H1 (cell line): ENCODE measurements around the gene NOL8. TPM values are rescaled to one million over a fixed set of nuclear protein-coding genes. Genes with fewer than 3 reads are reported as not detected.

Experiments
- CTCF ChIA-PET: fragments of 300-600 bp; sonication (Branson Sonifier 250); formaldehyde crosslinking; loops from one replicate; lab custom pipeline; 2021; ENCODE audit not compliant: partially characterized antibody; lab: Charles Lee
- POLR2A ChIA-PET: fragments of 300-600 bp; sonication (Branson Sonifier 250); formaldehyde crosslinking; loops from one replicate; lab custom pipeline; 2021; ENCODE audit warnings: inconsistent platforms; ENCODE audit not compliant: partially characterized antibody; lab: Charles Lee
- DNase-seq, 2 experiments: peaks; one replicate each; pipeline versions ENCODE4 v3.0.0 to v3.0.0-alpha.2; 2010 to 2022; ENCODE audit warnings: low spot score in 2 of 2, low read depth in 1 of 2, mixed read lengths in 1 of 2
- FAIRE-seq: peaks from 2 replicates; lab custom pipeline; 2011; peaks lifted over from hg19 to GRCh38; lab: Jason Lieb, UNC
- H2AFZ ChIP-seq: 2 replicates; pipeline ENCODE4 v1.8.1; 2012; ENCODE audit warnings: low read length, inconsistent platforms
- H2AK5ac ChIP-seq: 2 replicates; pipeline ENCODE4 v1.6.1; 2013; ENCODE audit warnings: low read depth, low read length
- H2BK120ac ChIP-seq: replicated peaks from 2 replicates; pipeline ENCODE3; 2013; ENCODE audit warnings: low read depth, low read length, inconsistent platforms
- H2BK12ac ChIP-seq: 2 replicates; pipeline ENCODE4 v1.6.1; 2013; ENCODE audit warnings: low read depth, low read length
- H2BK15ac ChIP-seq: 2 replicates; pipeline ENCODE4 v1.6.1; 2013; ENCODE audit warnings: low read length
- H2BK20ac ChIP-seq: 2 replicates; pipeline ENCODE4 v1.6.1; 2013; ENCODE audit warnings: low read length
- H2BK5ac ChIP-seq: 2 replicates; pipeline ENCODE4 v1.6.1; 2013; ENCODE audit warnings: low read depth, low read length
- H3K14ac ChIP-seq: 2 replicates; pipeline ENCODE4 v1.6.1; 2013; ENCODE audit warnings: inconsistent platforms; ENCODE audit not compliant: insufficient read length
- H3K18ac ChIP-seq: 2 replicates; pipeline ENCODE4 v1.6.1; 2013; ENCODE audit warnings: low read length; ENCODE audit errors: extremely low read depth
- H3K23ac ChIP-seq: 2 replicates; pipeline ENCODE4 v1.6.1; 2013; ENCODE audit warnings: inconsistent platforms; ENCODE audit not compliant: insufficient read length
- H3K23me2 ChIP-seq: 2 replicates; pipeline ENCODE4 v1.6.1; 2013; ENCODE audit warnings: low read depth, low read length
- H3K27ac ChIP-seq: 2 replicates; pipeline ENCODE4 v1.6.1; 2011; ENCODE audit warnings: low read depth, low read length, inconsistent platforms
- H3K27me3 ChIP-seq, 4 experiments: replicated peaks in 1 of 4; 1 replicate in 1 of 4; 2 replicates in 3 of 4; pipeline versions ENCODE4 v1.6.1 to v1.8.1; 2011 to 2013; ENCODE audit warnings: low read length in 3 of 4, mild to moderate bottlenecking in 3 of 4, inconsistent platforms in 2 of 4, mixed read lengths in 2 of 4, moderate library complexity in 1 of 4; ENCODE audit not compliant: control insufficient read depth in 3 of 4, insufficient read depth in 3 of 4; ENCODE audit errors: extremely low read depth in 1 of 4
- H3K36me3 ChIP-seq, 4 experiments: 2 replicates each; pipeline versions ENCODE4 v1.6.1 to v1.8.1; 2011 to 2013; ENCODE audit warnings: mild to moderate bottlenecking in 4 of 4, low read length in 3 of 4, moderate library complexity in 2 of 4, control low read depth in 1 of 4, inconsistent platforms in 1 of 4; ENCODE audit not compliant: insufficient read depth in 4 of 4, control insufficient read depth in 2 of 4
- H3K4ac ChIP-seq: replicated peaks from 2 replicates; pipeline ENCODE3; 2013; ENCODE audit warnings: low read length, low read depth, mixed read lengths, inconsistent platforms; ENCODE audit not compliant: insufficient read length
- H3K4me1 ChIP-seq, 4 experiments: replicated peaks in 1 of 4; 1 replicate in 1 of 4; 2 replicates in 3 of 4; pipeline versions ENCODE4 v1.6.1 to v1.8.1; 2011 to 2013; ENCODE audit warnings: low read length in 3 of 4, inconsistent platforms in 2 of 4, mixed read lengths in 1 of 4; ENCODE audit not compliant: insufficient read depth in 4 of 4, control insufficient read depth in 3 of 4
- H3K4me2 ChIP-seq, 2 experiments: 2 replicates each; pipeline versions ENCODE4 v1.6.1 to v1.8.1; 2011 to 2013; ENCODE audit warnings: low read depth in 2 of 2, low read length in 2 of 2, control low read depth in 1 of 2, inconsistent platforms in 1 of 2, mild to moderate bottlenecking in 1 of 2; ENCODE audit not compliant: insufficient read depth in 1 of 2
- H3K4me3 ChIP-seq, 4 experiments: fragments of 200-600, 300-600 bp in 1 of 4; sonication (generic), shearing (Covaris generic), sonication (Bioruptor Twin) in 1 of 4; 2 replicates each; pipeline versions ENCODE4 v1.5.1 to v1.8.1; 2011 to 2016; ENCODE audit warnings: low read length in 4 of 4, low read depth in 3 of 4, control low read depth in 2 of 4, inconsistent platforms in 2 of 4, mild to moderate bottlenecking in 2 of 4, mixed read lengths in 1 of 4, moderate library complexity in 1 of 4; ENCODE audit not compliant: insufficient read depth in 2 of 4; ENCODE audit errors: extremely low read depth in 1 of 4
- H3K56ac ChIP-seq: replicated peaks from 2 replicates; pipeline ENCODE3; 2013; ENCODE audit warnings: low read depth, mild to moderate bottlenecking, mixed read lengths, low read length, inconsistent platforms; ENCODE audit not compliant: insufficient read length
- H3K79me1 ChIP-seq: 2 replicates; pipeline ENCODE4 v1.6.1; 2013; ENCODE audit warnings: low read depth, low read length, control low read depth
- H3K79me2 ChIP-seq, 2 experiments: 2 replicates each; pipeline versions ENCODE4 v1.6.1 to v1.8.1; 2012 to 2013; ENCODE audit warnings: low read length in 2 of 2, mild to moderate bottlenecking in 2 of 2, inconsistent platforms in 1 of 2; ENCODE audit not compliant: insufficient read depth in 2 of 2, control insufficient read depth in 1 of 2
- H3K9ac ChIP-seq, 4 experiments: replicated peaks in 1 of 4; 1 replicate in 1 of 4; 2 replicates in 3 of 4; pipeline versions ENCODE4 v1.6.1 to v1.8.1; 2011 to 2013; ENCODE audit warnings: low read depth in 3 of 4, low read length in 3 of 4, control low read depth in 2 of 4, mild to moderate bottlenecking in 2 of 4, moderate library complexity in 2 of 4, inconsistent platforms in 1 of 4; ENCODE audit errors: extremely low read depth in 1 of 4
- H3K9me3 ChIP-seq, 2 experiments: 2 replicates each; pipeline versions ENCODE4 v1.6.1 to v1.8.1; 2012 to 2013; ENCODE audit warnings: mild to moderate bottlenecking in 2 of 2, moderate library complexity in 2 of 2, control low read depth in 1 of 2, inconsistent platforms in 1 of 2, low read depth in 1 of 2, low read length in 1 of 2, mixed read lengths in 1 of 2; ENCODE audit not compliant: insufficient read depth in 2 of 2
- H4K20me1 ChIP-seq, 2 experiments: replicated peaks in 1 of 2; 2 replicates each; pipeline versions ENCODE3 to v1.8.1; 2011 to 2013; ENCODE audit warnings: inconsistent platforms in 2 of 2, low read length in 2 of 2, mild to moderate bottlenecking in 1 of 2; ENCODE audit not compliant: insufficient read depth in 2 of 2, control insufficient read depth in 1 of 2
- H4K5ac ChIP-seq: 2 replicates; pipeline ENCODE4 v1.6.1; 2013; ENCODE audit warnings: low read length, low read depth, mixed read lengths, inconsistent platforms; ENCODE audit not compliant: insufficient read length
- H4K8ac ChIP-seq: 2 replicates; pipeline ENCODE4 v1.8.0; 2013; ENCODE audit warnings: mild to moderate bottlenecking, moderate library complexity, low read length, inconsistent platforms; ENCODE audit not compliant: insufficient read depth; ENCODE audit errors: extremely low read depth
- H4K91ac ChIP-seq: replicated peaks from 2 replicates; pipeline ENCODE3; 2013; ENCODE audit warnings: low read length, mixed read lengths, inconsistent platforms; ENCODE audit not compliant: insufficient read length
- ATF3 ChIP-seq: IDR thresholded peaks from 2 replicates; pipeline ENCODE4 v1.6.1; 2011; ENCODE audit warnings: low read depth, mild to moderate bottlenecking, low read length; ENCODE audit not compliant: insufficient read depth
- BCL11A ChIP-seq, 2 experiments: IDR thresholded peaks; one replicate each; pipeline ENCODE4 v1.6.1; 2011; ENCODE audit warnings: low read depth in 2 of 2, low read length in 2 of 2, mild to moderate bottlenecking in 2 of 2
- CHD2 ChIP-seq: IDR thresholded peaks from 2 replicates; pipeline ENCODE4 v1.6.1; 2012; ENCODE audit warnings: low read length, improper control_type of control experiment
- E2F6 ChIP-seq: IDR thresholded peaks from 2 replicates; pipeline ENCODE4 v1.6.1; 2012; ENCODE audit warnings: inconsistent platforms
- EZH2 ChIP-seq: fragments of 200-600 bp; sonication (generic); IDR thresholded peaks from 2 replicates; pipeline ENCODE4 v1.7.1; 2012; ENCODE audit warnings: low read depth, mild to moderate bottlenecking, moderate library complexity, low read length, inconsistent platforms; ENCODE audit not compliant: severe bottlenecking
- GTF2F1 ChIP-seq: IDR thresholded peaks from 2 replicates; pipeline ENCODE4 v1.6.1; 2012; ENCODE audit warnings: low read depth, low read length, improper control_type of control experiment, borderline replicate concordance
- JUN ChIP-seq: IDR thresholded peaks from 2 replicates; pipeline ENCODE4 v1.6.1; 2011; ENCODE audit warnings: low read depth, mild to moderate bottlenecking, improper control_type of control experiment, low read length
- PHF8 ChIP-seq: fragments of 200-600 bp; sonication (generic); conservative IDR thresholded peaks from 2 replicates; pipeline ENCODE4 v1.7.1; 2012; ENCODE audit warnings: low read depth, mild to moderate bottlenecking, inconsistent platforms, low read length, moderate library complexity
- RNF2 ChIP-seq: fragments of 200-900, 300-1000 bp; sonication (generic); IDR thresholded peaks from 2 replicates; pipeline ENCODE4 v1.7.1; 2016; ENCODE audit warnings: borderline replicate concordance, low read depth, mild to moderate bottlenecking, antibody characterized with exemption, low read length; ENCODE audit not compliant: poor library complexity, severe bottlenecking; ENCODE audit errors: missing control alignments
- SUZ12 ChIP-seq: fragments of 200-600 bp; sonication (generic); IDR thresholded peaks from 2 replicates; pipeline ENCODE4 v1.6.1; 2012; ENCODE audit warnings: mild to moderate bottlenecking, inconsistent platforms, low read length, moderate library complexity, mixed read lengths
- TAF1 ChIP-seq: IDR thresholded peaks from 2 replicates; pipeline ENCODE4 v1.6.1; 2011; ENCODE audit warnings: mild to moderate bottlenecking, low read depth, low read length
- TBP ChIP-seq: IDR thresholded peaks from 2 replicates; pipeline ENCODE4 v1.6.1; 2011; ENCODE audit warnings: low read depth, low read length, improper control_type of control experiment
- WGBS, 2 experiments: shearing (Covaris generic) in 1 of 2; methylation state at CpG; one replicate each; pipeline versions ENCODE4 v1.1.6 to v1.1.7; 2013 to 2015; ENCODE audit warnings: low lambda C conversion rate in 2 of 2, mixed read lengths in 2 of 2, inconsistent platforms in 1 of 2, low coverage in 1 of 2, missing lambda C conversion rate in 1 of 2; ENCODE audit not compliant: insufficient replicate concordance in 2 of 2, insufficient coverage in 1 of 2, insufficient read length in 1 of 2; ENCODE audit errors: extremely low coverage in 1 of 2, missing lambda C conversion rate in 1 of 2; 5-methylcytosine and 5-hydroxymethylcytosine counted together
- polyA plus RNA-seq, 7 experiments: library from polyadenylated mRNA; depleted of rRNA in 3 of 7; stranded (reverse) in 5 of 7; unstranded in 2 of 7; fragments of >200 nt in 5 of 7; fragments of 200-250 nt in 2 of 7; gene quantifications; 1 replicate in 5 of 7; 2 replicates in 1 of 7; 4 replicates in 1 of 7; pipeline versions ENCODE4 v1.2.1 to v1.2.3, GENCODE V29; 2011 to 2013; ENCODE audit warnings: missing spikeins in 2 of 7, mixed read lengths in 2 of 7
- total RNA-seq: library from RNA; stranded (reverse); fragmentation: NEBNext Ultra II Directional; extraction: Animal tissue kit (Norgen Biotek cat#: 25700); gene quantifications from 2 replicates; pipeline ENCODE4 v1.2.1, GENCODE V29; 2021

The NOL8 gene
- total and polyA plus RNA-seq, 2 of the 8 experiments (the other 6 are each of a cell fraction or from before 2014, with no cell fraction given): 6.2 to 30.4 TPM

GRCh38 chr9:92279302-92279701 lies 45.8 kb downstream of the NOL8 start:
- H3K23me2 ChIP-seq: no peaks in the 10 kb centered on the region
- no peak overlapping the region for H3K18ac ChIP-seq
- TF ChIP-seq JUN (no peak), GTF2F1 (no peak), TAF1 (no peak), ATF3 (no peak), BCL11A (IDR thresholded peaks at IDR 0.05; ENCODE audit: low read depth in 2 of 2, low read length in 2 of 2) (no peak), CHD2 (no peak), TBP (no peak), PHF8 (no peak), E2F6 (no peak), RNF2 (no peak), SUZ12 (no peak), EZH2 (no peak)
- no peak overlapping the region for H4K5ac ChIP-seq
- H2BK15ac ChIP-seq: no peak overlapping the region
- H3K79me1 ChIP-seq: peaks cover 2% of the 10 kb centered on the region
- no peak overlapping the region for H3K9ac ChIP-seq
- H4K8ac ChIP-seq: no peak overlapping the region
- H3K4me1 ChIP-seq: no peaks in the 10 kb centered on the region
- DNase-seq (no peak), FAIRE-seq (no peak)
- no peaks in the 10 kb centered on the region for H3K9me3 ChIP-seq
- H3K56ac ChIP-seq: no peak overlapping the region
- H3K14ac ChIP-seq: no peak overlapping the region
- H3K27ac ChIP-seq: no peak overlapping the region
- H2AK5ac ChIP-seq: no peak overlapping the region
- H2BK120ac ChIP-seq: no peak overlapping the region
- H2BK5ac ChIP-seq: no peak overlapping the region
- H3K36me3 ChIP-seq: peaks cover 37 to 95% (median 70%) of the 10 kb centered on the region in 4 experiments
- H4K20me1 ChIP-seq: peaks cover 0 to 7% of the 10 kb centered on the region in 2 experiments
- no peak overlapping the region for H3K23ac ChIP-seq
- H3K79me2 ChIP-seq: peaks cover 0 to 20% of the 10 kb centered on the region in 2 experiments; a peak in 2 of 4 replicates
- H3K27me3 ChIP-seq: no peaks in the 10 kb centered on the region
- H2AFZ ChIP-seq: no peak overlapping the region
- H3K4me2 ChIP-seq: no peak overlapping the region
- H2BK20ac ChIP-seq: no peak overlapping the region
- 92 to 100% methylated on average over 1 of the region's 1 CpG for WGBS, 2 experiments
- H3K4me3 ChIP-seq: no peak overlapping the region
- POLR2A ChIA-PET: interaction anchor here (0.8 to 7.2 kb wide), 13 partner anchors 10 to 45 kb away, joined by 3 to 87 read pairs (median 7); partner anchors contain the start of gene IARS1
- no peak overlapping the region for H2BK12ac ChIP-seq
- CTCF ChIA-PET: interaction anchor here (0.9 to 1.2 kb wide), 2 partner anchors 36 to 44 kb away, joined by 3 read pairs; no protein-coding TSS in a partner anchor
- H3K4ac ChIP-seq: no peak overlapping the region
- no peak overlapping the region for H4K91ac ChIP-seq
